Activated effector memory CD4-positive, alpha-beta T cell treated with anti-CD3 and anti-CD28 coated beads, Interleukin-2, amount 50 U/mL, for 16 hours (primary cell): ENCODE results near the gene ASPHD1.
"Not testable (repeated sequence)": the region's sequence is repeated elsewhere in the genome, so short reads cannot be mapped to it uniquely, and the experiment has no call there.

Experiments used
- DNase-seq: peaks from one replicate; pipeline ENCODE4 v3.0.0-alpha.2; 2020

ASPHD1 gene

GRCh38 chr16:29877266-29877961, 22.9 kb upstream of the ASPHD1 start:
- peak; percentile 78 for DNase-seq

DNA sequence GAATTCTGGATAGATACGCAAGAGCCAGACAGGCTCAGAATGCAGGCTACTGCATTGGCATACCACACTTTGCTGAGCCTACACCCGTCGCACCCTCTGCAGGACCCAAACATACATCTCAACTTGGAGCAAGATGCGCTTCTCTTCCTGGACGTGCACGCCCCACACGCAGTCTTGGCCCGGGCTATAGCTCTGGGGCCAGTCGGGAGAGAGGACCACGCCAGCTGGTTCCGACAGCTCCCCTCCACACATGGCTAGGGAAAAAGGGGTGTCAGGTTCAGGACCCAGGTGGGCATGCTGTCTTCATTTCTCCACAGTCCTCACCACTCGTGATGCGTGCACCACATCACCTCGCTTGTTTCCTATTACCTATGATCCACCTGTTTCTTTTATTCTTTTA, 22.1 kb upstream of the ASPHD1 start:
- no peak for DNase-seq

DNA sequence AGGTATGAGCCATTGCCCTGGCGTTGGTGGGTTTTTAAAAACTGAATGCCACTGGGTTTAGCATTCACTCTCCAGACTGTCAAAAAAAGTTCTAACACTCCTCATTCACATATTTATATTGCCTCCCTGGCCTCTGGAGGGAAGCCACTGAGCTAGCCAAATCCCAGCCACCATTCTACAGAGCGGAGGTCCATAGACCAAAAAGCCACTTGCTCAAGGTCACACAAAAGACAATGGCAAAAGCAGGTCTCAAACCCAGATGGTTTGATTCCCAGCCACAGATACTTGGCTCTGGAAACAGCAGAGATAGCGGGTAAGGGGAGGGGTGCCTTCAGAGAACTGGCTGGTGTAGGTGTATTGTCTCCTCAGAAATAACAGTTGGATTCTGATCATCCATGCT, 19.2 kb upstream of the ASPHD1 start:
- DNase-seq = no peak

GRCh38 chr16:29883987-29884386, 16.3 kb upstream of the ASPHD1 start:
- DNase-seq = no peak

DNA sequence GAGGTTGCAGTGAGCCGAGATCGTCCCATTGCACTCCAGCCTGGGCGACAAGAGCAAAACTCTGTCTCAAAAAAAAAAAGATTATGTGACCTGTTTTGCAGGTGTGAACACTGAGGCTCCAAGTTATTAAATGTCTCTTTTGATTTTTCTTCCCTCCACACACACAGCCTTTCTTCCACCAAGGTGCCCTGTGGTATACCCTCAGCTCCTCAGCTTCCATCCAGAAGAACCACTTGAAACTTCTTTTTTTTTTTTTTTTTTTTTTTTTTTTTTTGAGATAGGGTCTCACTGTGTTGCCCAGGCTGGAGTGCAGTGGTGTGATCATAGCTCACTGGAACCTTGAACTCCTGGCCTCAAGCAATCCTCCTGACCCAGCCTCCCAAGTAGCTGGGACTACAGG, 10.9 kb upstream of the ASPHD1 start:
- not testable (repeated sequence) for DNase-seq

GRCh38 chr16:29891525-29892457, 8.5 kb upstream of the ASPHD1 start:
- DNase-seq = no peak

DNA sequence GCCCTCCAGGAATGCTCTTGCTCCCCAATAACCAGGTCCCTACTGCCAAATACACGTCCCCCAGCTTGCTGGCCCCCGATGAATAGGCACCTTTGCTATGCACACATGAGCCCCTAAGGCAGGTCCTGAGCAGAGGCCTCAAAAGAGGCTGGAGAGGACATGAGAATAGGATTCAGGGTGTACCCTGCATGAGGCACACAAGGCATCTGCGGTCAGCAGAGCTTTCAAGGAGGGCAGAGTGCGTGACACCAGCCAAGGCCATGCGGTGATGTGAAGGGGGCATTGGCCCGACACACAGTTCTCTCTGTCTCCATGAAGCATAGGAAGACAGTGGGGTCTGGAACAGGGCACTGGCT, 7.9 kb upstream of the ASPHD1 start:
- no peak for DNase-seq

DNA sequence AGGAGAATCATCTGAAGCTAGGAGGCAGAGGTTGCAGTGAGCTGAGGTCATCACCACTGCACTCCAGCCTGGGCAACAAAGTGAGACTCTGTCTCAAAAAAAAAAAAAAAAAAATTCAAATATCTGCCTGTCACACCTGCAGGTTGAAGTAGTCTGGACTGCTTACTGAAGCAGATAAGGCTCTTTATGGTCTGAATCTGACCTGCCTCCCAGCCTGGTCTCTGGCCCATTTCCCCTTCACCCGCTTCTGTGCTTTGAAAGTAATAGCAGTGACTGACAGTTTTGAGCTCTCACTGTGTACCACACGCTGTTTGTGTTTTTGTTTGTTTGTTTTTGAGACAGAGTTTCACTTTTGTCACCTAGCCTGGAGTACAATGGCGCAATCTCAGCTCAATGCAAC, 6.7 kb upstream of the ASPHD1 start:
- no peak for DNase-seq

- DNase-seq = no peak
Measured at GRCh38 chr16:29894352-29894751, 5.9 kb upstream of the ASPHD1 start.

- no peak for DNase-seq
Measured at GRCh38 chr16:29896841-29897240, 3.4 kb upstream of the ASPHD1 start.

GRCh38 chr16:29897333-29897732, 3.0 kb upstream of the ASPHD1 start:
- DNase-seq = no peak

DNA sequence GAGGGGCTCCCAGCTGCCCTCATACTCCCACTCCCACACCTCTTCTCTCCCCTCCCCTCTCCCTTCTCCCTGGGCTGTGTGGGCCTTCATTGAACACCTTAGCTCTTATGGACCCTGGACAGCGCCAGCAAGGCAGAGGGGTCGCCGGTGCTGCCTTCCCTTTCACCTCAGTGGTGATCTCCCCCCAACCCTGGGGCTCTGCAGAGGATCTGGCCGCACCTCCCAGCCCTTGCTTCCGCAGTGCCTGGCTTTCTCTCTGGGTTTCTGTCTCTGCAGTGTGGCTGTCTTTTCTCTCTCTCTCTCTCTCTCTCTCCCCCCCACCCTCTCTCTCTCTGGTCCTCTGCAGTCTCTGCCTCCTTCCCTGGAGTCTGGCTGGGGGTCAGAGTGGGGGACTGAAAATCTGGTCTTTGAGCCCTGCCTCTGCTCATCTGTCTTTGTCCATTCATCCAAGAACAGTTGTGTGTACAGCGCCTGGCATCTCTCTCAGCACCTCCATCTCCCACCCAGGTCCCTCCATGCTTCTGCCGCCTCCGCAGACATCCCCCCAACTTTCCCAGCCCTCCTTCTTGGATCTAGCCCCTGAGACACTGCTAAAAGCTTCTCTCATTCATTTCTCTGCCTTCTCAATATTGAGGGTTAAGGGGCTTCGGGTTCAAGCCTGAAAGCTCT, 2.0 kb upstream of the ASPHD1 start:
- no peak for DNase-seq

DNA sequence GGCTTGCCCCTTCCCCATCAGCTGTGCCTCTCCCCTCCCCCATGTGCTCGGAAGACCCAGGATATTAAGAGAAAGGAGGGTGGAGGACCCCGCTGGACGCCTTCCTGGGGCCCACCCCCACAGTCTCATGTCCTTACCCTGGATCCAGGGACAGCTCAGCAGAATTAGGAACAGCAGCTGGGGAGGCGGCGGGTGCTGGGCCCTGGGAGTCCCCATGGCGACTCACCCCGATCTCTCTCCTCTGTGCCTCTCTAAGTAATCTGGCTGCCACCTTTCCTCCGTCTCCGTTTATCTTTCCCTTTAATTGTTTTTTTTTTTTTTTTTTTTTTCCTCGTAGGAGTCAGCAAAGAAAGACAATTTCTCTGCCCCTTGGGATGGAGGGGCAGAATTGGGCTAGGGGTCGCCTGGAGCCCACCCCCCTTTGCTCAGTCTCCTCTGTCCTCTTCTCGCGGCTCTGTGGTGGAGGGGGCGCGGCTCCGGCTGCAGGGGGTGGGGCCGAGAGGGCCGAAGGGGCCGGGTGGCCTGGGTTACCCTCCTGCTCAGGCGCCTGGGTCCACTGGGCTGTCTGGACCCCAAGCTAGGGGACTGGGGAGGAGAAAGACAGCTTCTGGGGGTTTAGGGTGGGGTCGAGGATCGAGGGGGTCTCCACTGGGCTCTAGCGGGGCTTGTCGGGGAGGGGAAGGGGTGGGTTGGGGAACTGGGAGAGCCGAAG, 1.3 kb upstream of the ASPHD1 start:
- no peak for DNase-seq

DNA sequence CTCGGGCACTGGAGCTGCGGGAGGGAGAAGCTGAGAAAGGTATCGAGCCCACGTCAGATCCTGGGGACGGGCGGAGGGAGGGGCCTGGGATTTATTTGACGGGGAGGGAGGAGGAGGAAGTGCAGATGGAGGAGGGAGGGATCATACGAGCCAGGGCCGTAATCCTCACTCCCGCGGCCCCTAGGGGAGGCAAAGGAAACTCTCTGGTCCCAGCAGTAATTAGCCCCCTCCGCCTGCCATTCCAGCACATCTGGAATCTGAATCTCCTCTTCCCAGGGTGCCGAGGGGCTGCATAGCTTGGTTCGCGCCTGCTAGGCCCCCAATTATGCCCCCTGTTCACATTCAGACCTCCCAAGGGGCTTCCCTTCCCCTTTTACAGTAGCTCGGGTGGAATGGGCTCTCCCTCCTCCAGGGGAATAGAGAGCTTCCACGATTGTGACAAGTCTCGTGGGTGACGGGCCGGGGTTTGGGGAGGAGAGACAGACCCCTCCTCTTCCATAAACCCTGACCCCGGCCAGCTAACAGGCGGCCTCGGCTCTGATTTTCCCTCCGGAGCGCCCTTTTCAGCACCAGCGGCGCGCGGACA, 679 bp upstream of the ASPHD1 start, which contains the start of gene SEZ6L2:
TSS of gene SEZ6L2 (minus strand) at position 35 of the 586 bp plus-strand sequence. CDS start 531 bp downstream, outside the sequence.
- peak; percentile 92 for DNase-seq

- DNase-seq = no peak
Measured at GRCh38 chr16:29900888-29901606, 759 bp downstream of the ASPHD1 start.

DNA sequence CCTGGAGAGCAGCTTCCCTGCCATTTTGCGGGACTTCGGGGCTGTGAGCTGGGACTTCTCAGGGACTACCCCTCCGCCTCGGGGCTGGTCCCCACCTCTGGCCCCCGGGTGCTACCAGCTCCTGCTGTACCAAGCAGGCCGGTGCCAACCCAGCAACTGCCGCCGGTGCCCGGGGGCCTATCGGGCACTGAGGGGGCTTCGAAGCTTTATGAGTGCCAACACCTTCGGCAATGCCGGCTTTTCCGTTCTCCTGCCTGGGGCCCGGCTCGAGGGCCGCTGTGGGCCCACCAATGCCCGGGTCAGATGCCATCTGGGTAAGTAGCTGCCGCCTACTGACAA, 1.3 kb downstream of the ASPHD1 start:
- DNase-seq = no peak

- no peak for DNase-seq
Measured at GRCh38 chr16:29903590-29903989, 3.3 kb downstream of the ASPHD1 start.

DNA sequence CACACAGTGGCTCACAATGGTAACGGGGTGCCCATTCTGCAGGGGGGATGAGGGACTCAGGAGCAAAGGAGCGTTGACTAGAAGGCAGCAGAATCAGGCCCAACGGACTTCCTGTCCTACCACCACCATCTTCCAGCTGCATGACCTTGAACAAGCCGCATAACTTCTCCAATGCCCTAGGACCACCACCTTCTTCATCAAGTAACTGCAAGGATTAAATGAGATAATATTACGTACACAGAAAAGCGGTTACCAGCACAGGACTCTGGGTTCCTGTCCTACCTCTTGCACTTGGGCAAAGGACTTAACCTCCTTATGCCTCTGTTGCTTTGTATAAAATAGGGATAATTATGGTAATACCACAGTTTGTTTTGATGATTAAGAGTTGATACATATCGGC, 4.7 kb downstream of the ASPHD1 start:
- no peak for DNase-seq

DNA sequence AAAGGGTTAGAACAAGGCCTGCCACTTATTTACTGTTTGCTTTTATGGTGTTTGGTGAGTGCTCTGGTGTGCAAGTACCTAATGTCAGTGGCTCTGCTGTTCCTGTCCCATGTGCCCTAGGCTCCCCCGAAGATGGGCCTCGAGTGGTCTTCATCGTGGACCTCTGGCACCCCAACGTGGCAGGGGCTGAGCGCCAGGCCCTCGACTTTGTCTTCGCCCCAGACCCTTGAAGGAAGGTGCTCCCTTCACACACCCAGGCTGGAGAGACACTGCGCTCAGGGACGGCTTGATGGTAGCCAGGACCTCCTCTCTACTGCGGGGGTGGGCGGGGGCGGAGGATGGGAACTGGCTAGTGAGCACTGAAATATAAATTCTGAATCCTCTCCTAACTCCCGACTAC, 5.4 kb downstream of the ASPHD1 start:
- no peak for DNase-seq

GRCh38 chr16:29906520-29907244, 6.4 kb downstream of the ASPHD1 start:
- no peak for DNase-seq

DNA sequence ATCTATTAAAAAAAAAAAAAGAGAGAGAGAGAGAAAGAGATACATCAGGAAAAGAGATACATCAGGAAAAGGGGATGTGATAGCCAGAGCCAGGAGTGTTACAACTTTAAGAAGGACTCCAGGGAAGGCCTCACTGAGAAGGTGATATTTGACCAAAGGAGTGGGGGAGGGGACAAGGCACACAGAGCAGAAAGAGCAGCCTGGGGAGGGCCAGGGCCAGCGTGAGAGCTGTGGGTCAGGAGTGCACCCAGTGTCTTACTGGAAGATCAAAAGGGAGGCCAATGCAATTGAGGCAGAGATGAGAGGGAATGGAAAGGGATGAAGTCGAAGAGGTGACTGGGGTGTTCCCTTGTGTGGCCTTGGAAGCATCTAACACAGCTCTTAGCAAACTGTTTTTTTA, 7.7 kb downstream of the ASPHD1 start:
- DNase-seq = no peak
